ENCODE results near the gene RUNDC1.
A peak's percentile ranks its signal among the peaks of the same experiment; 100 is the strongest.
"Not testable (repeated sequence)": the region's sequence is repeated elsewhere in the genome, so short reads cannot be mapped to it uniquely, and the experiment has no call there.

RUNDC1 gene

GRCh38 chr17:42980274-42980765 lies at the start of gene RUNDC1:
Gene RUNDC1 (plus strand): TSS chr17:42980565. CDS start chr17:42980577, 12 bp downstream.
- DNase-seq, result peak; percentile 76 to 89 (median 85)

- peak in 3 of 6 experiments; percentile 2 to 6 (median 3) for DNase-seq
Measured at GRCh38 chr17:42937712-42938596, 42.4 kb upstream of the RUNDC1 start.

- DNase-seq, result no peak
Measured at GRCh38 chr17:42944211-42944610, 36.2 kb upstream of the RUNDC1 start.

- DNase-seq, result no peak
Measured at GRCh38 chr17:42946812-42947211, 33.6 kb upstream of the RUNDC1 start.

GRCh38 chr17:42950044-42950783 lies 30.2 kb upstream of the RUNDC1 start:
- no peak for DNase-seq

GRCh38 chr17:42953669-42954068 lies 26.7 kb upstream of the RUNDC1 start:
- DNase-seq, result no peak

- peak; percentile 83 to 89 (median 88) for DNase-seq
Measured at GRCh38 chr17:42964161-42964932, 16.0 kb upstream of the RUNDC1 start, which contains the start of gene AARSD1. Gene AARSD1 (minus strand): TSS chr17:42964454. CDS start chr17:42964440, 14 bp downstream.

- DNase-seq, result no peak
Measured at GRCh38 chr17:42967925-42968324, 12.4 kb upstream of the RUNDC1 start.

- DNase-seq, result no peak
Measured at GRCh38 chr17:42969001-42969581, 11.3 kb upstream of the RUNDC1 start.

- no peak for DNase-seq
Measured at GRCh38 chr17:42971589-42971988, 8.8 kb upstream of the RUNDC1 start.

GRCh38 chr17:42973323-42973722 lies 7.0 kb upstream of the RUNDC1 start:
- not testable (repeated sequence) for DNase-seq

- no peak for DNase-seq
Measured at GRCh38 chr17:42975265-42975664, 5.1 kb upstream of the RUNDC1 start.

- not testable (repeated sequence) for DNase-seq
Measured at GRCh38 chr17:42975701-42976100, 4.7 kb upstream of the RUNDC1 start.

GRCh38 chr17:42979511-42980273 lies 673 bp upstream of the RUNDC1 start, which contains the start of gene PTGES3L:
Gene PTGES3L (minus strand): TSS chr17:42980080. CDS start chr17:42980053, 27 bp downstream.
- DNase-seq, result peak in 1 of 6 experiments; percentile 36

GRCh38 chr17:42980766-42981397 lies 517 bp downstream of the RUNDC1 start:
- peak in 5 of 6 experiments; percentile 40 to 64 (median 47) for DNase-seq

- DNase-seq, result no peak
Measured at GRCh38 chr17:42982266-42982665, 1.9 kb downstream of the RUNDC1 start.

- DNase-seq, result no peak
Measured at GRCh38 chr17:42985225-42985624, 4.9 kb downstream of the RUNDC1 start.

- DNase-seq, result no peak
Measured at GRCh38 chr17:42989141-42989540, 8.8 kb downstream of the RUNDC1 start.

- DNase-seq, result no peak
Measured at GRCh38 chr17:42989726-42990652, 9.6 kb downstream of the RUNDC1 start.

- DNase-seq, result no peak
Measured at GRCh38 chr17:42991471-42991870, 11.1 kb downstream of the RUNDC1 start.
